HCT116 (cell line): ENCODE data around the gene GIPR. TPM values are rescaled to one million over a fixed set of nuclear protein-coding genes. Genes with fewer than 3 reads are reported as not detected.

Source experiments
- ATAC-seq: fragments of 200-7000 bp; cut with Tn5 transposase; 2 replicates; pipeline ENCODE4 v1.9.1; 2020; ENCODE audit warnings: mild to moderate bottlenecking, moderate library complexity
- BruUV-seq: library from RNA; stranded (reverse); fragments of 400-500 nt; replicated peaks from 2 replicates; lab custom pipeline; 2021; lab: Mats Ljungman, UMichigan
- CTCF ChIA-PET: fragments of 300-600 bp; sonication (Branson Sonifier 250); formaldehyde crosslinking; loops from one replicate; lab custom pipeline; 2021; ENCODE audit warnings: antibody characterized with exemption; lab: Charles Lee
- POLR2A ChIA-PET: fragments of 300-600, 350-600 bp; sonication (Branson Sonifier 250); formaldehyde crosslinking; loops from one replicate; lab custom pipeline; 2021; ENCODE audit warnings: antibody characterized with exemption; lab: Charles Lee
- RAD21 ChIA-PET, 2 experiments: fragments of 300-600 bp; sonication (Branson Sonifier 250); formaldehyde crosslinking; loops; one replicate each; lab custom pipeline; 2023; ENCODE audit warnings: low total read pairs in 2 of 2; ENCODE audit not compliant: uncharacterized antibody in 2 of 2, unreplicated experiment in 2 of 2, low non-redundant PET in 1 of 2; lab: Charles Lee
- DNase-seq: peaks from one replicate; pipeline ENCODE4 v3.0.0-alpha.2; 2010; ENCODE audit warnings: low read depth, low spot score
- H2AFZ ChIP-seq: fragments of 200-600 bp; shearing (Covaris generic), sonication (generic); 2 replicates; pipeline ENCODE4 v1.6.1; 2017; ENCODE audit warnings: low read depth, mixed run types, mixed read lengths, antibody characterized with exemption, low read length; ENCODE audit not compliant: poor library complexity, severe bottlenecking
- H3K27ac ChIP-seq: 2 replicates; pipeline ENCODE4 v1.5.1; 2012; ENCODE audit warnings: low read depth, low read length
- H3K27me3 ChIP-seq: fragments of 200-600 bp; sonication (generic); 2 replicates; pipeline ENCODE4 v1.6.1; 2016; ENCODE audit warnings: mixed run types, low read length, mixed read lengths; ENCODE audit not compliant: insufficient read depth
- H3K36me3 ChIP-seq, 2 experiments: fragments of 200-500 bp in 1 of 2; fragments of 200-600 bp in 1 of 2; sonication (Bioruptor generic) in 1 of 2; sonication (generic) in 1 of 2; 2 replicates each; pipeline versions ENCODE4 v1.5.1 to v1.6.1; 2014 to 2016; ENCODE audit warnings: low read length in 2 of 2, inconsistent platforms in 1 of 2, mixed read lengths in 1 of 2, mixed run types in 1 of 2; ENCODE audit not compliant: insufficient read depth in 2 of 2, control insufficient read depth in 1 of 2
- H3K4me1 ChIP-seq, 2 experiments: fragments of 200-600 bp in 1 of 2; sonication (generic) in 1 of 2; 2 replicates each; pipeline versions ENCODE4 v1.5.1 to v1.6.1; 2012 to 2017; ENCODE audit warnings: low read length in 2 of 2, inconsistent platforms in 1 of 2, mild to moderate bottlenecking in 1 of 2, mixed read lengths in 1 of 2, mixed run types in 1 of 2, moderate library complexity in 1 of 2; ENCODE audit not compliant: insufficient read depth in 2 of 2, control insufficient read depth in 1 of 2
- H3K4me2 ChIP-seq: fragments of 200-600 bp; sonication (generic); 2 replicates; pipeline ENCODE4 v1.6.1; 2017; ENCODE audit warnings: mixed run types, low read length, mixed read lengths
- H3K4me3 ChIP-seq, 2 experiments: fragments of 200-600 bp in 1 of 2; sonication (generic) in 1 of 2; replicated peaks in 1 of 2; 2 replicates each; pipeline ENCODE4 v1.5.1; 2011 to 2016; ENCODE audit warnings: low read length in 2 of 2, control low read depth in 1 of 2, low read depth in 1 of 2, mild to moderate bottlenecking in 1 of 2, mixed read lengths in 1 of 2, mixed run types in 1 of 2
- H3K79me2 ChIP-seq: fragments of 200-600 bp; sonication (generic); 2 replicates; pipeline ENCODE4 v1.6.1; 2017; ENCODE audit warnings: mild to moderate bottlenecking, mixed run types, low read length, moderate library complexity, mixed read lengths; ENCODE audit not compliant: insufficient read depth
- H3K9ac ChIP-seq: fragments of 200-600 bp; sonication (generic); 2 replicates; pipeline ENCODE4 v1.6.1; 2016; ENCODE audit warnings: low read length, mixed read lengths
- H3K9me2 ChIP-seq: fragments of 200-600 bp; sonication (generic), shearing (Covaris generic); 2 replicates; pipeline ENCODE4 v1.6.1; 2017; ENCODE audit warnings: mixed run types, mild to moderate bottlenecking, moderate library complexity; ENCODE audit not compliant: insufficient read depth
- H3K9me3 ChIP-seq, 2 experiments: fragments of 200-500 bp in 1 of 2; fragments of 200-600 bp in 1 of 2; sonication (Bioruptor generic) in 1 of 2; sonication (generic) in 1 of 2; 2 replicates each; pipeline ENCODE4 v1.6.1; 2014 to 2017; ENCODE audit warnings: low read length in 2 of 2, mixed read lengths in 2 of 2, inconsistent platforms in 1 of 2, low read depth in 1 of 2, mild to moderate bottlenecking in 1 of 2, mixed run types in 1 of 2, moderate library complexity in 1 of 2; ENCODE audit not compliant: control insufficient read depth in 1 of 2, insufficient read depth in 1 of 2
- H4K20me1 ChIP-seq: fragments of 200-600 bp; sonication (generic), shearing (Covaris generic); 2 replicates; pipeline ENCODE4 v1.6.1; 2017; ENCODE audit warnings: mixed run types, mild to moderate bottlenecking, moderate library complexity; ENCODE audit not compliant: insufficient read depth
- ATF3 ChIP-seq: IDR thresholded peaks from 2 replicates; pipeline ENCODE4 v1.6.1; 2012
- CBX3 ChIP-seq: IDR thresholded peaks from 2 replicates; pipeline ENCODE4 v1.6.1; 2012; ENCODE audit warnings: low read depth
- ELF1 ChIP-seq: IDR thresholded peaks from 2 replicates; pipeline ENCODE4 v1.6.1; 2012; ENCODE audit warnings: low read depth, borderline replicate concordance
- EZH2 ChIP-seq: fragments of 200-600 bp; sonication (generic); IDR thresholded peaks from 2 replicates; pipeline ENCODE4 v1.6.1; 2017; ENCODE audit warnings: antibody characterized with exemption, mixed run types
- EZH2phosphoT487 ChIP-seq: fragments of 200-600 bp; IDR thresholded peaks from 2 replicates; pipeline ENCODE4 v1.6.1; 2018; ENCODE audit warnings: antibody characterized with exemption, borderline replicate concordance
- JUND ChIP-seq: IDR thresholded peaks from 2 replicates; pipeline ENCODE4 v1.6.1; 2012
- MAX ChIP-seq: IDR thresholded peaks from 2 replicates; pipeline ENCODE4 v1.6.1; 2012
- POLR2A ChIP-seq: IDR thresholded peaks from 2 replicates; pipeline ENCODE4 v1.7.0; 2011; ENCODE audit warnings: borderline replicate concordance; ENCODE audit not compliant: insufficient read depth, insufficient read length; ENCODE audit errors: extremely low read depth
- POLR2AphosphoS5 ChIP-seq: IDR thresholded peaks from 2 replicates; pipeline ENCODE4 v1.6.1; 2011; ENCODE audit warnings: mild to moderate bottlenecking, low read depth, low read length, moderate library complexity
- SP1 ChIP-seq: IDR thresholded peaks from 2 replicates; pipeline ENCODE4 v1.6.1; 2012; ENCODE audit warnings: low read depth
- SRF ChIP-seq: IDR thresholded peaks from 2 replicates; pipeline ENCODE4 v1.6.1; 2012; ENCODE audit warnings: low read depth
- TCF7L2 ChIP-seq: IDR thresholded peaks from 2 replicates; pipeline ENCODE4 v1.7.0; 2011; ENCODE audit warnings: borderline replicate concordance, inconsistent platforms; ENCODE audit not compliant: insufficient read depth, insufficient read length; ENCODE audit errors: extremely low read depth
- YY1 ChIP-seq: IDR thresholded peaks from 2 replicates; pipeline ENCODE4 v1.6.1; 2011; ENCODE audit warnings: low read length, low read depth, moderate library complexity, mild to moderate bottlenecking; ENCODE audit not compliant: insufficient replicate concordance; ENCODE audit errors: extremely low read depth
- ZBTB33 ChIP-seq: IDR thresholded peaks from 2 replicates; pipeline ENCODE4 v1.6.1; 2011; ENCODE audit warnings: mild to moderate bottlenecking, low read length, moderate library complexity; ENCODE audit not compliant: insufficient replicate concordance; ENCODE audit errors: extremely low read depth
- ZFX ChIP-seq: fragments of 450-650 bp; IDR thresholded peaks from 2 replicates; pipeline ENCODE4 v1.6.1; 2017
- ZNF274 ChIP-seq: fragments of 200-500 bp; sonication (Bioruptor generic); IDR thresholded peaks from 2 replicates; pipeline ENCODE4 v1.6.1; 2014; ENCODE audit warnings: mild to moderate bottlenecking, low read depth, low read length, inconsistent platforms
- intact Hi-C: fragments of 100-400 bp; cut with micrococcal nuclease; formaldehyde crosslinking; loops from 2 replicates; pipeline ENCODE4 v1.10.0; 2022
- total RNA-seq: library from RNA; stranded (reverse); gene quantifications from one replicate; pipeline ENCODE4 v1.2.1, GENCODE V29; 2021; ENCODE audit not compliant: unreplicated experiment

Gene GIPR
- total RNA-seq, 1 experiment from 2014 or later = 14.1 TPM

- ChIA-PET CTCF (no interaction called here), POLR2A (interaction anchor here (0.9 kb wide), 1 partner anchor 18 kb away, joined by 4 read pairs; no protein-coding TSS in a partner anchor), RAD21 (no interaction called here)
- no peak overlapping the region for H3K9ac ChIP-seq
- no peak for ATAC-seq
- H2AFZ ChIP-seq = no peak overlapping the region
- no peaks in the 10 kb centered on the region for H3K79me2 ChIP-seq
- no peak overlapping the region for H3K4me2 ChIP-seq
- no TSS peak for BruUV-seq
- no peak for DNase-seq
- H3K9me2 ChIP-seq = no peaks in the 10 kb centered on the region
- intact Hi-C loops = no loop called here
- H3K4me1 ChIP-seq = peaks cover 7 to 15% of the 10 kb centered on the region in 2 experiments
- no peak overlapping the region for H3K4me3 ChIP-seq
- no peaks in the 10 kb centered on the region for H3K27me3 ChIP-seq
- H4K20me1 ChIP-seq = no peaks in the 10 kb centered on the region
- no peak overlapping the region for H3K27ac ChIP-seq
- no peaks in the 10 kb centered on the region for H3K36me3 ChIP-seq
- TF ChIP-seq POLR2AphosphoS5 (no peak), SP1 (no peak), ZNF274 (no peak), POLR2A (no peak), TCF7L2 (no peak), ZFX (no peak), YY1 (no peak), ATF3 (no peak), MAX (no peak), SRF (no peak), EZH2phosphoT487 (no peak), CBX3 (no peak), ZBTB33 (no peak), EZH2 (no peak), JUND (no peak), ELF1 (no peak)
- TF ChIP-seq, all 23 proteins: peak for 0
- H3K9me3 ChIP-seq = no peaks in the 10 kb centered on the region
Observed at GRCh38 chr19:45663800-45664199, 4.2 kb upstream of the GIPR start.
